HL-60 (cell line): Measurements from ENCODE around the gene TASOR2.

Source experiments
- DNase-seq, 2 experiments: peaks; one replicate each; pipeline ENCODE4 v3.0.0-alpha.2; 2010 to 2020; ENCODE audit warnings: low read depth in 1 of 2, low spot score in 1 of 2
- H3K27ac ChIP-seq: fragments of 250-450 bp; sonication (Bioruptor Pico); replicated peaks from 2 replicates; pipeline ENCODE4 v1.5.1; 2020; ENCODE audit warnings: mild to moderate bottlenecking, moderate library complexity
- H3K27me3 ChIP-seq: fragments of 250-450 bp; sonication (Bioruptor Pico); 2 replicates; pipeline ENCODE4 v1.5.1; 2021; ENCODE audit warnings: mild to moderate bottlenecking, moderate library complexity; ENCODE audit not compliant: insufficient read depth, poor library complexity, severe bottlenecking
- H3K4me3 ChIP-seq: replicated peaks from 2 replicates; pipeline ENCODE4 v1.5.1; 2011; ENCODE audit warnings: mild to moderate bottlenecking, control low read depth, low read length; ENCODE audit not compliant: insufficient read depth
- GABPA ChIP-seq: IDR thresholded peaks from 2 replicates; pipeline ENCODE4 v1.6.1; 2012; ENCODE audit warnings: low read depth
- POLR2AphosphoS5 ChIP-seq: IDR thresholded peaks from 2 replicates; pipeline ENCODE4 v1.6.1; 2012; ENCODE audit warnings: low read depth
- SPI1 ChIP-seq: IDR thresholded peaks from 2 replicates; pipeline ENCODE4 v1.6.1; 2012; ENCODE audit warnings: low read depth, mild to moderate bottlenecking, borderline replicate concordance
- TF ChIP-seq, protein P1 (sequence below): IDR thresholded peaks from one replicate; pipeline ENCODE4 v1.5.1; 2011; ENCODE audit warnings: low read length, control low read depth, inconsistent platforms; ENCODE audit not compliant: insufficient read depth
- TF ChIP-seq, protein P2 (sequence below): IDR thresholded peaks from 2 replicates; pipeline ENCODE4 v1.6.1; 2012; ENCODE audit warnings: low read depth; ENCODE audit not compliant: insufficient replicate concordance

The TASOR2 gene

DNA sequence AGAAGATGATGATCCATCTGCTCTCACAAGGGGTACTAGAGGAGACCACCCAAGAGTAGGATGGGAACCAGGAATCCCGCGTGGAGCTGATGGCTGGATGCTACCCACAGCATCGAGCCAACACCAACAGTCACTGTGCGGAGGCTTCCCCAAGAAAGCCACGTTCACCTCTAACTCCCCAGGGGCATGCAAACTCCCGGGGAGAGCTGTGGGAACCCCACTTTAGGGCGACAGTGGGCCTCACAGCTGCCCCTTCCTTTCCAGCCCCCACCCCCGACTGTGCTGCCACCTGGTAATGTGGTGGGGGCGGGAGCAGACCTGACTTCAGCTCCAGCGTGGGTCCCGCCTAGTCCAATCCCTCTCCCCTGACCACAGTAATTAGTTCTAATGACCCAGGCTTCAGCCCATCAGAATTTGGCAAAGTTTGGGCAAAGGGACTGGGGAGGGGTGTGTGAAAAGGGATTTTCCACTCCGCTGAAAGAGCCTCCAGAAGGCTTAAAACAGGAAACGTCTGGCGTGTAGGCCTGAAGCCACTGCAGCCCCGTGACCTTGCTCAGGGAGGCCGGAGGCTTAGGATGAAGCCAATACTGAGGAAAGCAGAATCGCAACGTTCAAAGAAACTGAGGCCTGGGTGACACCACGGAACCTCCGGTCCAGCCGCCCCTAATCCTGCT, 38.6 kb upstream of the TASOR2 start:
- Histone ChIP-seq H3K27me3 (no peaks in the 10 kb centered on the region), H3K27ac (no peak overlapping the region), H3K4me3 (no peak overlapping the region)
- no peak for DNase-seq
- no peak for TF ChIP-seq SPI1
- TF ChIP-seq, protein P1, sequence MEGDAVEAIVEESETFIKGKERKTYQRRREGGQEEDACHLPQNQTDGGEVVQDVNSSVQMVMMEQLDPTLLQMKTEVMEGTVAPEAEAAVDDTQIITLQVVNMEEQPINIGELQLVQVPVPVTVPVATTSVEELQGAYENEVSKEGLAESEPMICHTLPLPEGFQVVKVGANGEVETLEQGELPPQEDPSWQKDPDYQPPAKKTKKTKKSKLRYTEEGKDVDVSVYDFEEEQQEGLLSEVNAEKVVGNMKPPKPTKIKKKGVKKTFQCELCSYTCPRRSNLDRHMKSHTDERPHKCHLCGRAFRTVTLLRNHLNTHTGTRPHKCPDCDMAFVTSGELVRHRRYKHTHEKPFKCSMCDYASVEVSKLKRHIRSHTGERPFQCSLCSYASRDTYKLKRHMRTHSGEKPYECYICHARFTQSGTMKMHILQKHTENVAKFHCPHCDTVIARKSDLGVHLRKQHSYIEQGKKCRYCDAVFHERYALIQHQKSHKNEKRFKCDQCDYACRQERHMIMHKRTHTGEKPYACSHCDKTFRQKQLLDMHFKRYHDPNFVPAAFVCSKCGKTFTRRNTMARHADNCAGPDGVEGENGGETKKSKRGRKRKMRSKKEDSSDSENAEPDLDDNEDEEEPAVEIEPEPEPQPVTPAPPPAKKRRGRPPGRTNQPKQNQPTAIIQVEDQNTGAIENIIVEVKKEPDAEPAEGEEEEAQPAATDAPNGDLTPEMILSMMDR: no peak
- TF ChIP-seq POLR2AphosphoS5: no peak
- no peak for TF ChIP-seq GABPA
- TF ChIP-seq, protein P2, sequence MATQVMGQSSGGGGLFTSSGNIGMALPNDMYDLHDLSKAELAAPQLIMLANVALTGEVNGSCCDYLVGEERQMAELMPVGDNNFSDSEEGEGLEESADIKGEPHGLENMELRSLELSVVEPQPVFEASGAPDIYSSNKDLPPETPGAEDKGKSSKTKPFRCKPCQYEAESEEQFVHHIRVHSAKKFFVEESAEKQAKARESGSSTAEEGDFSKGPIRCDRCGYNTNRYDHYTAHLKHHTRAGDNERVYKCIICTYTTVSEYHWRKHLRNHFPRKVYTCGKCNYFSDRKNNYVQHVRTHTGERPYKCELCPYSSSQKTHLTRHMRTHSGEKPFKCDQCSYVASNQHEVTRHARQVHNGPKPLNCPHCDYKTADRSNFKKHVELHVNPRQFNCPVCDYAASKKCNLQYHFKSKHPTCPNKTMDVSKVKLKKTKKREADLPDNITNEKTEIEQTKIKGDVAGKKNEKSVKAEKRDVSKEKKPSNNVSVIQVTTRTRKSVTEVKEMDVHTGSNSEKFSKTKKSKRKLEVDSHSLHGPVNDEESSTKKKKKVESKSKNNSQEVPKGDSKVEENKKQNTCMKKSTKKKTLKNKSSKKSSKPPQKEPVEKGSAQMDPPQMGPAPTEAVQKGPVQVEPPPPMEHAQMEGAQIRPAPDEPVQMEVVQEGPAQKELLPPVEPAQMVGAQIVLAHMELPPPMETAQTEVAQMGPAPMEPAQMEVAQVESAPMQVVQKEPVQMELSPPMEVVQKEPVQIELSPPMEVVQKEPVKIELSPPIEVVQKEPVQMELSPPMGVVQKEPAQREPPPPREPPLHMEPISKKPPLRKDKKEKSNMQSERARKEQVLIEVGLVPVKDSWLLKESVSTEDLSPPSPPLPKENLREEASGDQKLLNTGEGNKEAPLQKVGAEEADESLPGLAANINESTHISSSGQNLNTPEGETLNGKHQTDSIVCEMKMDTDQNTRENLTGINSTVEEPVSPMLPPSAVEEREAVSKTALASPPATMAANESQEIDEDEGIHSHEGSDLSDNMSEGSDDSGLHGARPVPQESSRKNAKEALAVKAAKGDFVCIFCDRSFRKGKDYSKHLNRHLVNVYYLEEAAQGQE: no peak

DNA sequence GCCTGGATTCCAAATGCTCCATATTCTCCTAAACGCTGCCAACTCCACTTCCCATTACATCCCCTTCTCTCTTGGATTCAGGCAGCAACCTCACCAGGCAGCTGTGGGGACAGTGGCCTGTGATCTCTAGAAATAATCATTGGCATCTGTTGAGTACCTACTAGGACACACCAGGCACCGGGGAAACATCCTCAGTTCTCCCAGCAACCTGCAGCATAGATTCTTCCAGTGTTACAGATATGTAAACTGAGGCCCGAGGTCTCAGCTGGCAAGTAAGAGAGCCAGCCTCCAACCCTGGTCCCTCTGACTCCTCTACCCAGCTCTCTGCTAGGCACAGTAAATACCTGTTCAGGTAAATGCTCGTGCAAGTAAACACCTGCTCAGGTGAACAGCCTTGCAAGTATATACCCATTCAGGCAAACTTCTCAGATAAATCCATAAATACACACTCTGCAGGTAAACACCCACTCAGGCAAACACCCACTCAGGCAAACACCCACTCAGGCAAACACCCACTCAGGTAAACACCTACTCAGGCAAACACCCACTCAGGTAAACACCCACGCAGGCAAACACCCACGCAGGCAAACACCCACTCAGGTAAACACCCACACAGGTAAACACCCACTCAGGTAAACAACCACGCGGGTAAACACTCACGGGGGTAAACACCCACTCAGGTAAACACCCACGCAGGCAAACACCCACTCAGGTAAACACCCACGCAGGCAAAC, 37.0 kb upstream of the TASOR2 start:
- DNase-seq: no peak
- Histone ChIP-seq H3K27ac (no peak overlapping the region), H3K4me3 (no peak overlapping the region), H3K27me3 (no peaks in the 10 kb centered on the region)
- TF ChIP-seq SPI1 (no peak), POLR2AphosphoS5 (no peak), GABPA (no peak)
- TF ChIP-seq, protein P1: no peak
- TF ChIP-seq, protein P2: no peak

DNA sequence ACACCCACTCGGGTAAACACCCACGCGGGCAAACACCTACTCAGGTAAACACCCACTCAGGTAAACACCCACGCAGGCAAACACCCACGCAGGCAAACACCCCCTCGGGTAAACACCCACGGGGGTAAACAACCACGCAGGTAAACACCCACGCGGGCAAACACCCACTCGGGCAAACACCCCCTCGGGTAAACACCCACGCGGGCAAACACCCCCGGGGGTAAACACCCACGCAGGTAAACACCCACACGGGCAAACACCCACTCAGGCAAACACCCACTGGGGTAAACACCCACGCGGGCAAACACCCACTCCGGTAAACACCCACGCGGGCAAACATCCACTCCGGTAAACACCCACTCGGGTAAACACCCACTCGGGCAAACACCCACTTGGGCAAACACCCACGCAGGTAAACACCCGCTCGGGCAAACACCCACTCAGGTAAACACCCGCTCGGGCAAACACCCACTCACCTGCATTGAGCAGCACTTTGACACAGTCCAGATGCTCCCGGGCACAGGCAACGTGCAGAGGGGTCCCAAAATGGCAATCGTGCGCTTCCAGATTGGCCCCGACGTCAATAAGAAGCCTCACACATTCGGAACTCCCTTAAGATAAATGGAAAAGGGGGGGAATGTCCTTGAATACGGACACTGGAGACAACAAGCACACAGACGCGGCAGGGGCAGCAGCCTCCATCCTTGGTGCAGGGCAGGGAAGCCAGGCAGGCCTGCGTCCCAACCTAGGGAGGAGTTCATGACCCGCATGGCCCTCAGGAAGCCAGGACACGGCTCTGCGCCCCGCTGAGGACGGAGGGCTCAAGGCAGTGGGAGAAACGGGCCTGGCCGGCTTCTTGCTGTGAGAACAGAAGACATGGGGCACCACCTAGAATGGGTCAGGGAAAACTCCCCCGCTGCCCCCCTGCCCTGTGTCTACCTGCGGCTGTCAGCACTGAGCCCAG, 35.9 kb upstream of the TASOR2 start:
- TF ChIP-seq POLR2AphosphoS5: no peak
- TF ChIP-seq, protein P1: no peak
- DNase-seq: no peak
- Histone ChIP-seq H3K27me3 (no peaks in the 10 kb centered on the region), H3K27ac (no peak overlapping the region), H3K4me3 (no peak overlapping the region)
